HG02973 (cell line): ENCODE measurements around the gene MACROH2A1.

Experiments used
- ATAC-seq: cut with Tn5 transposase; IDR thresholded peaks from one replicate; pipeline ENCODE4 v1.9.1; 2021; ENCODE audit warnings: moderate library complexity; ENCODE audit not compliant: unreplicated experiment

The MACROH2A1 gene

GRCh38 chr5:135398160-135398854 lies 724 bp downstream of the MACROH2A1 start:
- ATAC-seq = peak; percentile 35

- ATAC-seq = no peak
Observed at GRCh38 chr5:135397084-135397483, 1.9 kb downstream of the MACROH2A1 start.

- no peak for ATAC-seq
Observed at GRCh38 chr5:135396459-135397055, 2.5 kb downstream of the MACROH2A1 start.

- no peak for ATAC-seq
Observed at GRCh38 chr5:135395866-135396265, 3.2 kb downstream of the MACROH2A1 start.

GRCh38 chr5:135395451-135395850 lies 3.6 kb downstream of the MACROH2A1 start:
- ATAC-seq = no peak

GRCh38 chr5:135394095-135394494 lies 4.9 kb downstream of the MACROH2A1 start:
- no peak for ATAC-seq

- ATAC-seq = no peak
Observed at GRCh38 chr5:135393691-135394090, 5.3 kb downstream of the MACROH2A1 start.

DNA sequence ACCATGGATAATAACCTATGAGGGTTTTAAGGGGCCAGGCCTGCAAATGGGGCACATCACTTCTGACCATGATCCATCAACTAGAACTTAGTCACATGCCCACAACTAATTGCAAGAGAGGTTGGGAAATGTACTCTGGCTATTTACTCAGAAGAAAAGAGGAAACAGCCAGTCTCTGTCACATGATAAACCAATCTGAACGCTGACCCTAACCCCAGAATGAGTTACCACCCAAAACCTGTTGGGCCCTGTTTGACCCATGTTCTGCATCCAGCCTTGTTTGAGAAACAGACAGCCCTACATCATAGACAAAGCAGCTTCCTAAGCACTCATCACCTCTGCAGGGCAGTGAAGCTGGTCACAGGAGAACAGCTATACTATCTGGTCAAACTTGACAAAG lies 5.8 kb downstream of the MACROH2A1 start:
- no peak for ATAC-seq

DNA sequence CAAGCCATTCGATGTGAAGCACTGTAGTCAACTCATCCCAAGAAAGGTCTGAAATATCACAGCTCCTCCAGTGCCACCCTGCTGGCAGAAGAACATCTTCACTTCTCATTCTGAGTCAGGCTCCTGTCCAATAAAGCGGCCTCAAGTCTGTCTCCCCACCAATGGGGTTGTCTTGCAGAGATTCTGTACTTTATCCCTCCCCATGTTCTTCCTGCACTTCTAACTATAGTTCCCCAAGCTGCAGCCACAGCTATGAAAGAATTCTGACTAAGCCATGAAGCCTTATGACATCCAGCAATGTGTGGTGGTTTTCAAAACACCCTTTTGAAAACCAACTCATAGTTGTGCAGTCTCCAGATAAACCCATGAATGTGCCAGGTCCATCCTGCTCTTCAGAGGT lies 6.8 kb downstream of the MACROH2A1 start:
- no peak for ATAC-seq

GRCh38 chr5:135391869-135392255 lies 7.2 kb downstream of the MACROH2A1 start:
- no peak for ATAC-seq

- ATAC-seq = no peak
Observed at GRCh38 chr5:135391116-135391868, 7.7 kb downstream of the MACROH2A1 start.

DNA sequence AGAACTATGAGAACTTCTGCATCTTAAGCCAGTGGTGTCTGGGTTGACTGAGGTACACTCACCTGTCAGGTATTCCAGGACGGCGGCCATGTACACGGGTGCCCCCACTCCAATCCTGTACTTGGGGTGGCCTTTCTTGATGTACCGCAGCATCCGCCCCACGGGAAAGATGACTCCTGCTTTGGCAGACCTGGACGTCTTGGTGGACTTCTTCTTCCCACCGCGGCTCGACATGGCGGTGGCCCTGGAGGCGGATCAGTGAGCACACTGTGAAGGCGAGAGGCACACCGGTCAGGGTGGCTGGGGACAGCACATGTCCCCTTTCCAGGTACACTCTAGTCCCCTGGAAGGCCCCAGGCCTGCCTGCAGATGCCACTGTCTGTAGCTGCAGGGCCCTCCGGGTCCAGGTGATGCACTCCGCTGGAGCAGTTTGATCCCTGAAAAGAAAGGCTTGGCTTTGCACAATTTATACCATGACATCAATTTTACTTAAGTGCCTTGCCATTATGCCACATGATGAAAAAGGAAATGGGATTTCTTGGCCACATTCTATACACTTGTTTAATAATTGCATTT lies 10.1 kb downstream of the MACROH2A1 start:
- no peak for ATAC-seq

DNA sequence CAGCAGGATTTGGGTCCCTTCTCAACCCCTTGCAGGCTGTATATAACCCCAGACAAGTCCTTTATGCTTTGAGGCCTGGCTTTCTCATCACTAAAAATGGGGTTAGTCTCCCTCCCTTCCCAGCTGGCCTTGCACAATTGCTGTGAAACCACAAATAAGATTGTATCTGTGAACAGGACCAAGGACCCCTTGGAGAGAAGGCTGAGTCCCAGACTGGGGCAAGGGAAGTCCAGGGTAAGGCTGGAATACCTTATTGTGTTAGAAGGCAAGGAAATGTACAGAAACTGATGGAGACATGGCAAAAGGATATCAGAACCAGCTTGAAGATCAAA lies 11.4 kb downstream of the MACROH2A1 start:
- ATAC-seq = no peak

DNA sequence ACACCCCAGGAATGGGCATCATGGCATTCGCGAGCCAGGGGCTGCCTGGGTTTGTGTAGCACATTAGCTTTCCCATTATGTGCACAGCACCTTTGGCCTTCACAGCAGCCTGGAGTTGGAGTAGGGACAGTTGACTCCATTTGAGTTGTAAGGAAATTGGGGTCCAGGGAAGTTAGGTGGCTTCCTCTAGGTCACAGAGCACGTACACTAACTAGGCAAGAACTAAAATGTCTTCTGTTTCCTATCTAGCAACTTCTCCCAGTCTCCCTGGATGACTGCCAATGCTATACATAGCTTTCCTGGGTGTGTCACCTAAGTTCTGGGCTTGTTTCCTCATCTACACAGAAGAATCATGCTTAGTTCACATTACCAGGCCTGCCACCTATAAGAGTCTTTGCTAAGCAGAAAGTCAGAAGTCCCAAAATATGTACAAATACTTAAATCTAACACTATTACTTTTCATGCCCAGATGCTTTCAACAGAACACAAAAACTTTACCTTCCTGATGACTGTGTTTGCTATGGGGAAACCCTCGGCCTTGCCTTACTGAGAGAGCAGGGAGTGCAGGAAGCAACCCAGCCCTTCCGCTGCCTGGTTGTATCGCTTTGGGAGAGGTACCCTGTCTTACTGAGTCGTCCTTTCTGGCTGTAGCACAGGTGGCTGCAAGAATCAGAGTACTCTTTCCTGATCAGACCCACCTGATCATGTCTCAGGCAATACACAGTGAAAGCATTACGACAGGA lies 12.0 kb downstream of the MACROH2A1 start:
- no peak for ATAC-seq

DNA sequence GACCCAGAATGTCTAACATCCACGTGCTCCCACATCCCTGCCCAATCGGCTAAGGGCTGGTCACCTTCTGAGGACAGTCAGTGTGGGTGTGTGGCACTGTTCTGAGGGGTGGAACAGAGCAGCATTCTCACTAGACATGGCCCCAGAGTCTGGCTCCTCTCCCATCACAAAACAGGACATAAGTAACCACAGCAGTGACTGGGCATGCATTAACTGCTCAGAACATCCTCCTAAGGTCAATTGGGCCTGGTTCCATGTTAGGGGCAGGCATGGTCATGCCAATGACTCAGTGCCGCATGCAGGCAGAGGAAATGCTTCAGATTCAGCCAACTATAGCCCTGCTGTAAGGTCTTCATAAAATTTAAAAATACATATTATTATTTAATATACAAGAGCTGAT lies 12.9 kb downstream of the MACROH2A1 start:
- ATAC-seq = no peak

GRCh38 chr5:135385576-135385975 lies 13.5 kb downstream of the MACROH2A1 start:
- ATAC-seq = no peak

DNA sequence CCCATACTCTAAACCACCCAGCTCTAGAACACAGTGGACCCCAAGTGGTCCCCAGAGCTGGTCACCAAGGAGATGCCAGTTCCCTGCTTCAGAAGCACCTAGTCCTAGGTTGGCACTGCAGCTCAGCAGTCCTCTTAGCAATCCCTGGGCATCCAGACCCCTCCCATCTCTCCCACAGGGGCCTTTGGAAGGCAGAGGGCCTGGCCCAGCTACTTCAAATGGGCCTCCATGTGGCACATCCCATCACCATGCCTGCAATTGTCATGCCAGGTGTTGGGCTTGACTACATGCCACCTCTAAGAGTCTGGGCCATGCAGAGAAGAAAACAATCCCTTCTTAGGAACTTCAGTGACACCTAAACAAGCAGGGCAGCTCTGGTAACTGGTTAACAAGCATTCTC lies 14.1 kb downstream of the MACROH2A1 start:
- ATAC-seq = no peak

GRCh38 chr5:135383803-135384495 lies 15.1 kb downstream of the MACROH2A1 start:
- no peak for ATAC-seq

DNA sequence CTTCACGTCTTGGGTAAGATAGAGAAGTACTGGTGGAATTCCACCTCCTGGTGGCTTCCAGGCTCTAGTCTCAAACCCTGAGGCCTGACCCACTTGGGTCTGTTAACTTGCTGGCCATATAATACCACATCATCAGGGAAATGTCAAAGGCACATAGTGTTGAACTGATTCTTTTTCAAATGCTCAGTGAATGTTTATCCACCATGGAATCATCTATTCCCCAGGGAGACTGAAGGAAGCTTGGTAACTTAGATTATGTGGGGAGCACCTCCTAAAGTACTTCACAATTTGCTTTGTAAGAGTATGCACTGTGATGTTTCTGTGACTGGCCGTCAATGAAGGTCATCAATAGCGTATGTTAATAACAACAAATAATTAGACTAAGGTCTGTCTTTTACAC lies 16.1 kb downstream of the MACROH2A1 start:
- ATAC-seq = no peak

DNA sequence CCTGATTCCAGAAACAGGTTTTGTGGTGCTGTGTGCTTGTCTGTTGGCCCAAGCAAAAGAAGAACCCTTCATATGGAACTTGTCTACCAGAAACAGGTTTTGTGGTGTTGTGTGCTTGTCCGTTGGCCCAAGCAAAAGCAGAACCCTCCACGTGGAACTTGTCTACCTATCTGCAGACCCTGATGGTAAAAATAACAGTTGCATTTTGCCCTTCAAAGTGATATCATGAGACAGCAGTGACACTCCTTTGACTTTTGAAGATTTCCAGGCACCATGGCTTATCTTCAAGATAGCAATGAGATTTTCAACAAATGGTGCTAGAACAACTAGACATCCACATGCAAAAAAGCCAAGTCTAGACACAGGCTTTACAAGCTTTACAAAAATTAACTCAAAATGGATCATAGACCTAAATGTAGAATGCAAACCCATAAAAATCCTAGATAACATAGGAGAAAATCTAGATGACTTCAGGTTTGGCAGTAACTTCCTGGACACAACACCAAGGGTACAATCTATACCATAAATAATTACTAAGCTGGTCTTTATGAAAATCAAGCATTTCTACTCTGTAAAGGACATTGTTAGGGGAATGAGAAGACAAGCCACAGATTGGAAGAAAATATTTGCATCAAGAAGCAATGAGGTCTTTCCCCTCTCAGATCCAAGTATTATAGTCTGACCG lies 16.8 kb downstream of the MACROH2A1 start:
- ATAC-seq = no peak
